ENCODE measurements around the gene MAP3K2. TPM values are rescaled to one million over a fixed set of nuclear protein-coding genes. Genes with fewer than 3 reads are reported as not detected.

MAP3K2 gene
- total and polyA plus RNA-seq, 10 of the 15 experiments (the other 5 are each of a cell fraction or from before 2014, with no cell fraction given): 2.7 to 39.6 (median 16.1) TPM

DNA sequence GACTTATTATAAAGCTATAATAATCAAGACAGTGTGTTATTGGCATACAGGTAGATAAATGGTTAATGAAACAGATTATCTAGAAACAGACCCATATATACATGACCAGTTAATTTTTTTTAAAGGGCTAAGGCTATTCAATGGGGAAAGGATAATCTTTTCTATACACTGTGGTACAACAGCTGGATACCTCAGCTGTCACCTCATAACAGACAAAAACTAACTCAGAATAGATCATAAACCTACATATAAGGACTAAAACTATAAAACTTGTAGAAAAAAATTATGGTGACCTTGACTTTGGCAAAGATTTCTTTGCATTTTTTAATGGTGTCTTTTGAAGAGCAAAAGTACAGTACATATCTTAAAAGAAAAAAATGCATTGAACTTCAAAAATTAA, 30.2 kb downstream of the MAP3K2 start:
- TF ChIP-seq ZBED1 (IDR thresholded peaks at IDR 0.05; ENCODE audit: borderline replicate concordance) (no peak), BMI1 (IDR thresholded peaks at IDR 0.05; ENCODE audit: borderline replicate concordance) (no peak)
- no peak for FAIRE-seq
- ChIA-PET POLR2A (no interaction called here), CTCF (interaction anchor here (1.2 to 1.7 kb wide), 3 partner anchors 56 to 122 kb away, joined by 4 to 10 read pairs (median 5); no protein-coding TSS in a partner anchor), RAD21 (ENCODE audit: unreplicated experiment) (interaction anchor here (1.3 kb wide), 1 partner anchor 63 kb away, joined by 3 read pairs; the partner anchor contains the start of gene ERCC3), SMC1A (ENCODE audit: uncharacterized antibody, unreplicated experiment) (interaction anchor here (0.7 to 1.9 kb wide), 3 partner anchors 22 to 122 kb away, joined by 3 to 4 read pairs (median 4); no protein-coding TSS in a partner anchor)
- no peaks in the 10 kb centered on the region for H3K9me3 ChIP-seq (replicated peaks; ENCODE audit: control insufficient read depth, insufficient read depth, low read length)
- H3K27me3 ChIP-seq (replicated peaks in 1 of 2; ENCODE audit: control insufficient read depth in 2 of 2, insufficient read depth in 2 of 2, low read length in 1 of 2): no peaks in the 10 kb centered on the region
- H2AFZ ChIP-seq (ENCODE audit: control insufficient read depth, low read depth, low read length): no peak overlapping the region
- no peak for DNase-seq (ENCODE audit: low read depth, low spot score)
- no peaks in the 10 kb centered on the region for H3K36me3 ChIP-seq (ENCODE audit: control insufficient read depth in 2 of 2, insufficient read depth in 2 of 2, low read length in 1 of 2)
- in situ Hi-C loops (cut with MboI) (no loop called here), intact Hi-C loops (cut with micrococcal nuclease; ENCODE audit: unreplicated experiment) (loop anchor here (5.0 kb wide), 1 partner anchor 95 kb away; no protein-coding TSS in a partner anchor)
- no peaks in the 10 kb centered on the region for H4K20me1 ChIP-seq (ENCODE audit: control insufficient read depth, insufficient read depth)
- no TSS peak for BruUV-seq (replicated peaks)
- no peaks in the 10 kb centered on the region for H3K4me1 ChIP-seq (ENCODE audit: control insufficient read depth, insufficient read depth, low read length)
- ATAC-seq: no peak
- no peak overlapping the region for H3K27ac ChIP-seq (ENCODE audit: control insufficient read depth, insufficient read depth)
- no peak overlapping the region for H3K4me3 ChIP-seq
- no peak overlapping the region for H3K4me2 ChIP-seq (ENCODE audit: control insufficient read depth, insufficient read depth)
- peaks cover 31% of the 10 kb centered on the region for H3K79me2 ChIP-seq (ENCODE audit: control insufficient read depth, insufficient read depth, low read length)
- H3K9ac ChIP-seq (ENCODE audit: control insufficient read depth, insufficient read depth, low read length): no peak overlapping the region

GRCh38 chr2:127356531-127356930, 31.2 kb downstream of the MAP3K2 start:
- intact Hi-C loops (cut with micrococcal nuclease; ENCODE audit: unreplicated experiment): loop anchor here (5.0 kb wide), 1 partner anchor 96 kb away; no protein-coding TSS in a partner anchor
- 95% methylated on average over 3 of the region's 3 CpGs for WGBS (ENCODE audit: insufficient coverage, insufficient replicate concordance, low lambda C conversion rate, missing lambda C conversion rate)
- Histone ChIP-seq H3K4me1 (ENCODE audit: control insufficient read depth, insufficient read depth, low read length) (no peaks in the 10 kb centered on the region), H3K9ac (ENCODE audit: control insufficient read depth, insufficient read depth, low read length) (no peak overlapping the region), H2AFZ (ENCODE audit: control insufficient read depth, low read depth, low read length) (no peak overlapping the region), H3K27me3 (replicated peaks in 1 of 2; ENCODE audit: control insufficient read depth in 2 of 2, insufficient read depth in 2 of 2, low read length in 1 of 2) (no peaks in the 10 kb centered on the region), H3K36me3 (ENCODE audit: control insufficient read depth in 2 of 2, insufficient read depth in 2 of 2, low read length in 1 of 2) (no peaks in the 10 kb centered on the region), H4K20me1 (ENCODE audit: control insufficient read depth, insufficient read depth) (no peaks in the 10 kb centered on the region), H3K79me2 (ENCODE audit: control insufficient read depth, insufficient read depth, low read length) (peaks cover 25% of the 10 kb centered on the region), H3K27ac (ENCODE audit: control insufficient read depth, insufficient read depth) (no peak overlapping the region), H3K4me3 (no peak overlapping the region), H3K9me3 (replicated peaks; ENCODE audit: control insufficient read depth, insufficient read depth, low read length) (no peaks in the 10 kb centered on the region), H3K4me2 (ENCODE audit: control insufficient read depth, insufficient read depth) (no peak overlapping the region)
- in situ Hi-C loops (cut with MboI): no loop called here
- RAD21 ChIA-PET (ENCODE audit: unreplicated experiment): interaction anchor here (1.3 kb wide), 1 partner anchor 62 kb away, joined by 3 read pairs; the partner anchor contains the start of gene ERCC3
- ATAC-seq (no peak), DNase-seq (ENCODE audit: low read depth, low spot score) (no peak), FAIRE-seq (no peak)
- TF ChIP-seq ZZZ3 (IDR thresholded peaks at IDR 0.05; ENCODE audit: control insufficient read depth, insufficient read length, low read depth) (no peak), ZNF217 (IDR thresholded peaks at IDR 0.05) (no peak), ZNF274 (IDR thresholded peaks at IDR 0.05; ENCODE audit: insufficient read depth, insufficient read length) (no peak), CEBPZ (IDR thresholded peaks at IDR 0.05; ENCODE audit: low read depth, low read length) (no peak), WRNIP1 (IDR thresholded peaks at IDR 0.05; ENCODE audit: borderline replicate concordance, low read depth, low read length) (no peak)
- SMC1A ChIA-PET (ENCODE audit: uncharacterized antibody, unreplicated experiment): interaction anchor here (1.0 to 1.9 kb wide), 2 partner anchors 30 to 123 kb away, joined by 3 to 4 read pairs; no protein-coding TSS in a partner anchor
- no TSS peak for BruUV-seq (replicated peaks)
- CTCF ChIA-PET: interaction anchor here (0.8 to 1.7 kb wide), 9 partner anchors 29 to 289 kb away, joined by 3 to 13 read pairs (median 4); no protein-coding TSS in a partner anchor
- POLR2A ChIA-PET: no interaction called here
